Panc1 (cell line): ENCODE measurements around the gene HS3ST6.

Experiments
- POLR2AphosphoS5 ChIP-seq: IDR thresholded peaks from 2 replicates; pipeline ENCODE4 v1.6.1; 2012; ENCODE audit warnings: mild to moderate bottlenecking, low read depth, low read length, moderate library complexity
- SIN3A ChIP-seq: IDR thresholded peaks from 2 replicates; pipeline ENCODE4 v1.6.1; 2012; ENCODE audit warnings: low read depth, mild to moderate bottlenecking, low read length, moderate library complexity, borderline replicate concordance; ENCODE audit not compliant: insufficient read depth
- TF ChIP-seq, protein P1 (sequence below): fragments of 450-650 bp; IDR thresholded peaks from 2 replicates; pipeline ENCODE4 v1.5.1; 2017; ENCODE audit warnings: mild to moderate bottlenecking
- TF ChIP-seq, protein P2 (sequence below), 2 experiments: IDR thresholded peaks; 2 replicates each; pipeline ENCODE4 v1.6.1; 2011 to 2012; ENCODE audit warnings: low read depth in 2 of 2, control low read depth in 1 of 2, low read length in 1 of 2, mild to moderate bottlenecking in 1 of 2, moderate library complexity in 1 of 2; ENCODE audit not compliant: insufficient read depth in 1 of 2

DNA sequence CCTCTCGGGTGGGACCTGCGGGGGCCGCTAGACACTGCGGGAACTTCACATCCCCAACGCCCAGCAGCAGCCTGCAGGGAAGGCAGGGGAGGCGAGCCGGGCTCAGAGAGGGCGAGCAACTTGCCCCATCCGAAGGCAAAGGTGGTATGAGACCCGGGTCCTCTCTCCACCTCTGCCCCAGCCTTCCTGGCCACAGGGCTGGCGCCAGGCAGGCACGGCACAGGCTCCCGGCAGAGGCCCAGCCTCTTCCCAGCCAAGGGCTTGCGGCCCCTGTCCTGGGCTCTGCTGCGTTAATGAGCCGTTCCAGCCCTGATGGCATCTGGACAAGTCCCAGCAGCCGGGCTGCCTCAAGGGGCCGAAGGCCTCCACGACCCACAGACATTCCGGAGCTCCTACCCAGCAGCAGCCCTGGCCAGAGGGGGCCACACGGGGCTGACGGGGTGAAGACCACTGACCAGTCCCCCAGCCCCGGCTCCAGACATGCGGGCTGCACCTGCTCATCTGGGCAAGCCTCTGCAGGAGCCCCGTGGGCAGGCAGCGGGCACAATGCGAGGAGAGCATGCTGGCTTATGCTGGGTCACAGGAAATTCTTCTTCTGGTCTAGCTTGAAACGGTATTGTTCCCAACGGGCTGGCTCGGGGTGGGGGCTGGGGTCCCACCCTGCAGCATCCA is 1.2 kb upstream of the HS3ST6 start:
- TF ChIP-seq, protein P1, sequence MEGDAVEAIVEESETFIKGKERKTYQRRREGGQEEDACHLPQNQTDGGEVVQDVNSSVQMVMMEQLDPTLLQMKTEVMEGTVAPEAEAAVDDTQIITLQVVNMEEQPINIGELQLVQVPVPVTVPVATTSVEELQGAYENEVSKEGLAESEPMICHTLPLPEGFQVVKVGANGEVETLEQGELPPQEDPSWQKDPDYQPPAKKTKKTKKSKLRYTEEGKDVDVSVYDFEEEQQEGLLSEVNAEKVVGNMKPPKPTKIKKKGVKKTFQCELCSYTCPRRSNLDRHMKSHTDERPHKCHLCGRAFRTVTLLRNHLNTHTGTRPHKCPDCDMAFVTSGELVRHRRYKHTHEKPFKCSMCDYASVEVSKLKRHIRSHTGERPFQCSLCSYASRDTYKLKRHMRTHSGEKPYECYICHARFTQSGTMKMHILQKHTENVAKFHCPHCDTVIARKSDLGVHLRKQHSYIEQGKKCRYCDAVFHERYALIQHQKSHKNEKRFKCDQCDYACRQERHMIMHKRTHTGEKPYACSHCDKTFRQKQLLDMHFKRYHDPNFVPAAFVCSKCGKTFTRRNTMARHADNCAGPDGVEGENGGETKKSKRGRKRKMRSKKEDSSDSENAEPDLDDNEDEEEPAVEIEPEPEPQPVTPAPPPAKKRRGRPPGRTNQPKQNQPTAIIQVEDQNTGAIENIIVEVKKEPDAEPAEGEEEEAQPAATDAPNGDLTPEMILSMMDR = no peak
- TF ChIP-seq, protein P2, sequence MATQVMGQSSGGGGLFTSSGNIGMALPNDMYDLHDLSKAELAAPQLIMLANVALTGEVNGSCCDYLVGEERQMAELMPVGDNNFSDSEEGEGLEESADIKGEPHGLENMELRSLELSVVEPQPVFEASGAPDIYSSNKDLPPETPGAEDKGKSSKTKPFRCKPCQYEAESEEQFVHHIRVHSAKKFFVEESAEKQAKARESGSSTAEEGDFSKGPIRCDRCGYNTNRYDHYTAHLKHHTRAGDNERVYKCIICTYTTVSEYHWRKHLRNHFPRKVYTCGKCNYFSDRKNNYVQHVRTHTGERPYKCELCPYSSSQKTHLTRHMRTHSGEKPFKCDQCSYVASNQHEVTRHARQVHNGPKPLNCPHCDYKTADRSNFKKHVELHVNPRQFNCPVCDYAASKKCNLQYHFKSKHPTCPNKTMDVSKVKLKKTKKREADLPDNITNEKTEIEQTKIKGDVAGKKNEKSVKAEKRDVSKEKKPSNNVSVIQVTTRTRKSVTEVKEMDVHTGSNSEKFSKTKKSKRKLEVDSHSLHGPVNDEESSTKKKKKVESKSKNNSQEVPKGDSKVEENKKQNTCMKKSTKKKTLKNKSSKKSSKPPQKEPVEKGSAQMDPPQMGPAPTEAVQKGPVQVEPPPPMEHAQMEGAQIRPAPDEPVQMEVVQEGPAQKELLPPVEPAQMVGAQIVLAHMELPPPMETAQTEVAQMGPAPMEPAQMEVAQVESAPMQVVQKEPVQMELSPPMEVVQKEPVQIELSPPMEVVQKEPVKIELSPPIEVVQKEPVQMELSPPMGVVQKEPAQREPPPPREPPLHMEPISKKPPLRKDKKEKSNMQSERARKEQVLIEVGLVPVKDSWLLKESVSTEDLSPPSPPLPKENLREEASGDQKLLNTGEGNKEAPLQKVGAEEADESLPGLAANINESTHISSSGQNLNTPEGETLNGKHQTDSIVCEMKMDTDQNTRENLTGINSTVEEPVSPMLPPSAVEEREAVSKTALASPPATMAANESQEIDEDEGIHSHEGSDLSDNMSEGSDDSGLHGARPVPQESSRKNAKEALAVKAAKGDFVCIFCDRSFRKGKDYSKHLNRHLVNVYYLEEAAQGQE (IDR thresholded peaks at IDR 0.05; ENCODE audit: insufficient read depth in 1 of 2, low read depth in 2 of 2, low read length in 1 of 2) = no peak
- TF ChIP-seq POLR2AphosphoS5 = no peak
- TF ChIP-seq SIN3A = no peak
